ENCODE data around the gene GNAT3. TPM values are rescaled to one million over a fixed set of nuclear protein-coding genes. Genes with fewer than 3 reads are reported as not detected.
A peak's percentile ranks its signal among the peaks of the same experiment; 100 is the strongest.

Gene GNAT3
- total RNA-seq, 1 donor from 2014 or later, result not detected

GRCh38 chr7:80505900-80506500 is 5.9 kb downstream of the GNAT3 start:
- Mint-ChIP-seq H3K9me3 (peaks cover 10% of the 10 kb centered on the region), H3K4me1 (peaks cover 10% of the 10 kb centered on the region), H3K27ac (no peak overlapping the region), H3K4me3 (no peak overlapping the region), H3K36me3 (no peaks in the 10 kb centered on the region), H3K27me3 (ENCODE audit: low read depth) (no peaks in the 10 kb centered on the region)
- DNase-seq (ENCODE audit: low spot score in 2 of 2, unreplicated experiment in 2 of 2), result no peak
- no peak for TF ChIP-seq CTCF (IDR thresholded peaks at IDR 0.05; ENCODE audit: unreplicated experiment)

GRCh38 chr7:80500325-80500724 is 11.5 kb downstream of the GNAT3 start:
- no peaks in the 10 kb centered on the region for H3K27me3 Mint-ChIP-seq (ENCODE audit: low read depth)
- H3K4me1 Mint-ChIP-seq, result peaks cover 13% of the 10 kb centered on the region
- TF ChIP-seq CTCF (IDR thresholded peaks at IDR 0.05; ENCODE audit: unreplicated experiment), result no peak
- no peaks in the 10 kb centered on the region for H3K36me3 Mint-ChIP-seq
- no peak for DNase-seq (ENCODE audit: low spot score in 2 of 2, unreplicated experiment in 2 of 2)
- H3K9me3 Mint-ChIP-seq, result peaks cover 10% of the 10 kb centered on the region
- H3K27ac Mint-ChIP-seq, result no peak overlapping the region
- H3K4me3 Mint-ChIP-seq, result no peak overlapping the region

- TF ChIP-seq CTCF (IDR thresholded peaks at IDR 0.05; ENCODE audit: unreplicated experiment), result no peak
- Mint-ChIP-seq H3K4me3 (no peak overlapping the region), H3K9me3 (peaks cover 11% of the 10 kb centered on the region), H3K4me1 (peaks cover 13% of the 10 kb centered on the region), H3K36me3 (no peaks in the 10 kb centered on the region), H3K27me3 (ENCODE audit: low read depth) (no peaks in the 10 kb centered on the region), H3K27ac (peak overlapping the region; percentile 77)
- DNase-seq (ENCODE audit: low spot score in 2 of 2, unreplicated experiment in 2 of 2), result no peak
Observed at GRCh38 chr7:80499350-80499953, 12.4 kb downstream of the GNAT3 start.

GRCh38 chr7:80498481-80499349 is 13.1 kb downstream of the GNAT3 start:
- Mint-ChIP-seq H3K4me3 (no peak overlapping the region), H3K9me3 (peaks cover 9% of the 10 kb centered on the region), H3K4me1 (peaks cover 13% of the 10 kb centered on the region), H3K36me3 (no peaks in the 10 kb centered on the region), H3K27me3 (ENCODE audit: low read depth) (no peaks in the 10 kb centered on the region), H3K27ac (peak overlapping the region; percentile 77)
- no peak for DNase-seq (ENCODE audit: low spot score in 2 of 2, unreplicated experiment in 2 of 2)
- TF ChIP-seq CTCF (IDR thresholded peaks at IDR 0.05; ENCODE audit: unreplicated experiment), result no peak

GRCh38 chr7:80496586-80496985 is 15.3 kb downstream of the GNAT3 start:
- peaks cover 14% of the 10 kb centered on the region for H3K4me1 Mint-ChIP-seq
- TF ChIP-seq CTCF (IDR thresholded peaks at IDR 0.05; ENCODE audit: unreplicated experiment), result no peak
- DNase-seq (ENCODE audit: low spot score in 2 of 2, unreplicated experiment in 2 of 2), result no peak
- no peak overlapping the region for H3K27ac Mint-ChIP-seq
- no peaks in the 10 kb centered on the region for H3K27me3 Mint-ChIP-seq (ENCODE audit: low read depth)
- H3K4me3 Mint-ChIP-seq, result no peak overlapping the region
- H3K9me3 Mint-ChIP-seq, result peaks cover 5% of the 10 kb centered on the region
- H3K36me3 Mint-ChIP-seq, result no peaks in the 10 kb centered on the region
